Choroid plexus epithelial cell (primary cell): ENCODE results near the gene MTG2.

ENCODE experiments used
- DNase-seq: peaks from one replicate; pipeline ENCODE4 v3.0.0-alpha.2; 2010; ENCODE audit warnings: low read depth
- H3K4me3 ChIP-seq: 2 replicates; pipeline ENCODE4 v1.5.1; 2011; ENCODE audit warnings: low read depth, mild to moderate bottlenecking, control low read depth, low read length, moderate library complexity
- CTCF ChIP-seq: conservative IDR thresholded peaks from 2 replicates; pipeline ENCODE4 v1.5.1; 2011; ENCODE audit warnings: low read depth, mild to moderate bottlenecking, control low read depth, inconsistent platforms, low read length, moderate library complexity

The MTG2 gene

GRCh38 chr20:62155428-62156253, 27.2 kb upstream of the MTG2 start:
- DNase-seq: no peak
- H3K4me3 ChIP-seq: no peak overlapping the region
- no peak for TF ChIP-seq CTCF

GRCh38 chr20:62156254-62156556, 26.6 kb upstream of the MTG2 start:
- DNase-seq: no peak
- no peak overlapping the region for H3K4me3 ChIP-seq
- no peak for TF ChIP-seq CTCF

- H3K4me3 ChIP-seq: no peak overlapping the region
- peak; percentile 81 for TF ChIP-seq CTCF
- peak; percentile 51 for DNase-seq
Observed at GRCh38 chr20:62156592-62157386, 26.0 kb upstream of the MTG2 start.

- no peak for TF ChIP-seq CTCF
- no peak for DNase-seq
- H3K4me3 ChIP-seq: no peak overlapping the region
Observed at GRCh38 chr20:62157387-62158087, 25.3 kb upstream of the MTG2 start.

- no peak overlapping the region for H3K4me3 ChIP-seq
- no peak for DNase-seq
- no peak for TF ChIP-seq CTCF
Observed at GRCh38 chr20:62158088-62158400, 24.8 kb upstream of the MTG2 start.

GRCh38 chr20:62158541-62158940, 24.3 kb upstream of the MTG2 start:
- no peak for DNase-seq
- H3K4me3 ChIP-seq: no peak overlapping the region
- TF ChIP-seq CTCF: no peak
